Gastroesophageal sphincter (tissue), 3 donors: ENCODE measurements around the gene CPNE5.

Experiments used
- CTCF ChIP-seq, 4 experiments: fragments of 200-600 bp in 2 of 4; fragments of 450-650 bp in 2 of 4; sonication (generic) in 1 of 4; IDR thresholded peaks; one replicate each; pipeline ENCODE4 v1.5.1; 2017 to 2019; ENCODE audit warnings: antibody characterized with exemption in 4 of 4, mild to moderate bottlenecking in 2 of 4, moderate library complexity in 2 of 4
- POLR2A ChIP-seq, 2 donors: fragments of 450-650 bp; IDR thresholded peaks; one replicate each; pipeline ENCODE4 v1.6.1; 2017; ENCODE audit warnings: antibody characterized with exemption in 2 of 2, mild to moderate bottlenecking in 2 of 2, moderate library complexity in 1 of 2
- POLR2AphosphoS5 ChIP-seq: sonication (generic); formaldehyde crosslinking; IDR thresholded peaks from one replicate; pipeline ENCODE4 v1.6.1; 2017; ENCODE audit warnings: antibody characterized with exemption

- TF ChIP-seq CTCF (IDR thresholded peaks at IDR 0.05) (no peak), POLR2A (IDR thresholded peaks at IDR 0.05) (no peak), POLR2AphosphoS5 (no peak)
Measured at GRCh38 chr6:36700071-36700812, 139.0 kb downstream of the CPNE5 start.
